DMS79 treated with DMSO at 0.1 percent for 48 hours (cell line): ENCODE results near the gene SOWAHB.

Experiments used
- DNase-seq: peaks from one replicate; lab custom pipeline; 2025; lab: John Stamatoyannopoulos, UW

The SOWAHB gene

GRCh38 chr4:76897536-76898384 is at the start of gene SOWAHB:
Gene SOWAHB, minus strand, starts transcription at chr4:76898144. Its CDS starts 295 bp downstream, at chr4:76897849.
- peak; percentile 61 for DNase-seq

- no peak for DNase-seq
Observed at GRCh38 chr4:76947369-76947768, 49.4 kb upstream of the SOWAHB start.

- no peak for DNase-seq
Observed at GRCh38 chr4:76943790-76944189, 45.8 kb upstream of the SOWAHB start.

GRCh38 chr4:76943129-76943620 is 45.2 kb upstream of the SOWAHB start:
- no peak for DNase-seq

- no peak for DNase-seq
Observed at GRCh38 chr4:76939184-76939583, 41.2 kb upstream of the SOWAHB start.

- no peak for DNase-seq
Observed at GRCh38 chr4:76931576-76932276, 33.8 kb upstream of the SOWAHB start.

- DNase-seq = no peak
Observed at GRCh38 chr4:76931087-76931486, 33.1 kb upstream of the SOWAHB start.

- DNase-seq = no peak
Observed at GRCh38 chr4:76930685-76931084, 32.7 kb upstream of the SOWAHB start.

- no peak for DNase-seq
Observed at GRCh38 chr4:76926841-76927240, 28.9 kb upstream of the SOWAHB start.

- no peak for DNase-seq
Observed at GRCh38 chr4:76923619-76924357, 25.8 kb upstream of the SOWAHB start.

- DNase-seq = peak; percentile 12
Observed at GRCh38 chr4:76920715-76921114, 22.8 kb upstream of the SOWAHB start.

- DNase-seq = no peak
Observed at GRCh38 chr4:76909711-76910110, 11.8 kb upstream of the SOWAHB start.

- no peak for DNase-seq
Observed at GRCh38 chr4:76905521-76905920, 7.6 kb upstream of the SOWAHB start.

GRCh38 chr4:76904646-76905190 is 6.8 kb upstream of the SOWAHB start:
- no peak for DNase-seq

GRCh38 chr4:76902233-76902890 is 4.4 kb upstream of the SOWAHB start:
- no peak for DNase-seq

GRCh38 chr4:76898949-76899645 is 1.2 kb upstream of the SOWAHB start:
- no peak for DNase-seq

- no peak for DNase-seq
Observed at GRCh38 chr4:76898385-76898692, 395 bp upstream of the SOWAHB start.

GRCh38 chr4:76896614-76897535 is 1.1 kb downstream of the SOWAHB start:
- DNase-seq = peak; percentile 43

- no peak for DNase-seq
Observed at GRCh38 chr4:76896048-76896447, 1.9 kb downstream of the SOWAHB start.

GRCh38 chr4:76895619-76896018 is 2.3 kb downstream of the SOWAHB start:
- no peak for DNase-seq
